Astrocyte (in vitro differentiated cells and primary cell): ENCODE results near the gene HBZ.

Source experiments
- EZH2 ChIP-seq: IDR thresholded peaks from 2 replicates; pipeline ENCODE4 v1.6.1; 2012; ENCODE audit warnings: mild to moderate bottlenecking, low read length, inconsistent platforms; ENCODE audit not compliant: insufficient read depth
- TF ChIP-seq, protein P1 (sequence below): IDR thresholded peaks from 2 replicates; pipeline ENCODE4 v1.5.1; 2011; ENCODE audit warnings: low read depth, mild to moderate bottlenecking, inconsistent platforms, low read length, moderate library complexity; ENCODE audit not compliant: insufficient read depth

DNA sequence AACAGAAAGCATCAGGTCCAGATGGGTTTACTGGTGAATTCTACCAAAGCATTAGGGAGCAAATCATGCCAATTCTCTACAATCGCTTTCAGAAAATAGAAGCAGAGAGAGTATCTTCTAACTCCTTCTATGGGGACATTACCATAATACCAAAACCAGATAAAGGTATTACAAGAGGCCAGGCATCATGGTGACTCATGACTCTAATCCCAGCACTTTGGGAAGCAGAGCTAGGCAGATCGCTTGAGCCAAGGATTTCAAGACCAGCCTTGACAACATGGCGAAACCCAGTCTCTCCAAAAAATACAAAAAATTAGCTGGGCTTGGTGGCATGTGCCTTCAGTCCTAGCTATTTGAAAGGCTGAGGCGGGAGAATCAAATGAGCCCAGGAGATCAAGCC is 50.8 kb downstream of the HBZ start:
- TF ChIP-seq, protein P1, sequence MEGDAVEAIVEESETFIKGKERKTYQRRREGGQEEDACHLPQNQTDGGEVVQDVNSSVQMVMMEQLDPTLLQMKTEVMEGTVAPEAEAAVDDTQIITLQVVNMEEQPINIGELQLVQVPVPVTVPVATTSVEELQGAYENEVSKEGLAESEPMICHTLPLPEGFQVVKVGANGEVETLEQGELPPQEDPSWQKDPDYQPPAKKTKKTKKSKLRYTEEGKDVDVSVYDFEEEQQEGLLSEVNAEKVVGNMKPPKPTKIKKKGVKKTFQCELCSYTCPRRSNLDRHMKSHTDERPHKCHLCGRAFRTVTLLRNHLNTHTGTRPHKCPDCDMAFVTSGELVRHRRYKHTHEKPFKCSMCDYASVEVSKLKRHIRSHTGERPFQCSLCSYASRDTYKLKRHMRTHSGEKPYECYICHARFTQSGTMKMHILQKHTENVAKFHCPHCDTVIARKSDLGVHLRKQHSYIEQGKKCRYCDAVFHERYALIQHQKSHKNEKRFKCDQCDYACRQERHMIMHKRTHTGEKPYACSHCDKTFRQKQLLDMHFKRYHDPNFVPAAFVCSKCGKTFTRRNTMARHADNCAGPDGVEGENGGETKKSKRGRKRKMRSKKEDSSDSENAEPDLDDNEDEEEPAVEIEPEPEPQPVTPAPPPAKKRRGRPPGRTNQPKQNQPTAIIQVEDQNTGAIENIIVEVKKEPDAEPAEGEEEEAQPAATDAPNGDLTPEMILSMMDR = no peak
- TF ChIP-seq EZH2 = no peak
